A549 (cell line): Measurements from ENCODE around the gene NPY2R.

Experiments used
- ELK1 ChIP-seq: fragments of 150-350 bp; IDR thresholded peaks from 2 replicates; pipeline ENCODE4 v1.6.1; 2014; ENCODE audit warnings: low read depth, mild to moderate bottlenecking, low read length
- HMGXB4 ChIP-seq: fragments of 250-450 bp; sonication (Bioruptor Pico); IDR thresholded peaks from 2 replicates; pipeline ENCODE4 v1.5.0; 2021; ENCODE audit warnings: mild to moderate bottlenecking, moderate library complexity, borderline replicate concordance
- TF ChIP-seq, protein P1 (sequence below): fragments of >200 bp; sonication (Bioruptor Twin); formaldehyde crosslinking; IDR thresholded peaks from 3 replicates; pipeline ENCODE4 v1.5.1; 2016
- TF ChIP-seq, protein P2 (sequence below): IDR thresholded peaks from 2 replicates; pipeline ENCODE4 v1.6.1; 2012

DNA sequence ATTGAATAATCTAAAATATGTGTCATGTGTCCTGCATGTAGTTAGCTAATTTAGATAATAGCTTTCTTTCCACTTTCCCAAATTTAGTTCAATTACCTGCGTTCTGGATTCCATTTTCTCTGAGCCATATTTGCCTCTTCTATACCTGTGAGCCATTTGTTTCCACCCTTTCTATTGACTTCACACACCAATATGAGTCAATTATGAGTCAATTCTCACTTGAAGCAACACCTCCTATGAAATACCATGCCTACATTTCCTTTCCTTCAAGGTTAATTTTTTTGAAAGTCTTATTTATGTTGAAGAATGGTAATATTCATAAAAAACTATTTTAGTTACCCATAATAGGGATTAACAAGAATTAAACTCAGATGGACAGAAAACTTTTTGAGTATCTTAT is 25.8 kb downstream of the NPY2R start:
- TF ChIP-seq, protein P1, sequence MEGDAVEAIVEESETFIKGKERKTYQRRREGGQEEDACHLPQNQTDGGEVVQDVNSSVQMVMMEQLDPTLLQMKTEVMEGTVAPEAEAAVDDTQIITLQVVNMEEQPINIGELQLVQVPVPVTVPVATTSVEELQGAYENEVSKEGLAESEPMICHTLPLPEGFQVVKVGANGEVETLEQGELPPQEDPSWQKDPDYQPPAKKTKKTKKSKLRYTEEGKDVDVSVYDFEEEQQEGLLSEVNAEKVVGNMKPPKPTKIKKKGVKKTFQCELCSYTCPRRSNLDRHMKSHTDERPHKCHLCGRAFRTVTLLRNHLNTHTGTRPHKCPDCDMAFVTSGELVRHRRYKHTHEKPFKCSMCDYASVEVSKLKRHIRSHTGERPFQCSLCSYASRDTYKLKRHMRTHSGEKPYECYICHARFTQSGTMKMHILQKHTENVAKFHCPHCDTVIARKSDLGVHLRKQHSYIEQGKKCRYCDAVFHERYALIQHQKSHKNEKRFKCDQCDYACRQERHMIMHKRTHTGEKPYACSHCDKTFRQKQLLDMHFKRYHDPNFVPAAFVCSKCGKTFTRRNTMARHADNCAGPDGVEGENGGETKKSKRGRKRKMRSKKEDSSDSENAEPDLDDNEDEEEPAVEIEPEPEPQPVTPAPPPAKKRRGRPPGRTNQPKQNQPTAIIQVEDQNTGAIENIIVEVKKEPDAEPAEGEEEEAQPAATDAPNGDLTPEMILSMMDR: no peak
- TF ChIP-seq HMGXB4: no peak
- TF ChIP-seq ELK1: no peak
- TF ChIP-seq, protein P2, sequence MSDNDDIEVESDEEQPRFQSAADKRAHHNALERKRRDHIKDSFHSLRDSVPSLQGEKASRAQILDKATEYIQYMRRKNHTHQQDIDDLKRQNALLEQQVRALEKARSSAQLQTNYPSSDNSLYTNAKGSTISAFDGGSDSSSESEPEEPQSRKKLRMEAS: no peak
